ENCODE measurements around the gene PARP11.
A peak's percentile ranks its signal among the peaks of the same experiment; 100 is the strongest.

PARP11 gene

GRCh38 chr12:3872800-3873636, at the start of gene PARP11:
PARP11 (minus strand) TSS chr12:3873399; CDS start chr12:3873229, 170 bp downstream.
- peak; percentile 98 for DNase-seq

GRCh38 chr12:3922033-3922432, 48.8 kb upstream of the PARP11 start:
- DNase-seq: no peak

- DNase-seq: no peak
These were observed 48.3 kb upstream of the PARP11 start for GRCh38 chr12:3921526-3921925.

GRCh38 chr12:3921151-3921471, 47.9 kb upstream of the PARP11 start:
- DNase-seq: no peak

- DNase-seq: no peak
These were observed 47.4 kb upstream of the PARP11 start for GRCh38 chr12:3920351-3921150.

- DNase-seq: no peak
These were observed 40.1 kb upstream of the PARP11 start for GRCh38 chr12:3913278-3913677.

- no peak for DNase-seq
These were observed 39.7 kb upstream of the PARP11 start for GRCh38 chr12:3912863-3913262.

- peak; percentile 20 for DNase-seq
These were observed 38.2 kb upstream of the PARP11 start for GRCh38 chr12:3911409-3911808.

GRCh38 chr12:3905664-3906063, 32.5 kb upstream of the PARP11 start:
- no peak for DNase-seq

- no peak for DNase-seq
These were observed 31.8 kb upstream of the PARP11 start for GRCh38 chr12:3904999-3905398.

GRCh38 chr12:3902921-3903320, 29.7 kb upstream of the PARP11 start:
- no peak for DNase-seq

- DNase-seq: no peak
These were observed 27.9 kb upstream of the PARP11 start for GRCh38 chr12:3901116-3901515.

GRCh38 chr12:3898756-3899155, 25.6 kb upstream of the PARP11 start:
- DNase-seq: no peak

GRCh38 chr12:3897371-3897971, 24.3 kb upstream of the PARP11 start:
- peak; percentile 58 for DNase-seq

GRCh38 chr12:3896801-3897351, 23.7 kb upstream of the PARP11 start:
- peak; percentile 92 for DNase-seq

- DNase-seq: peak; percentile 22
These were observed 23.2 kb upstream of the PARP11 start for GRCh38 chr12:3896356-3896755.

GRCh38 chr12:3892631-3893030, 19.4 kb upstream of the PARP11 start:
- DNase-seq: no peak

- DNase-seq: no peak
These were observed 18.0 kb upstream of the PARP11 start for GRCh38 chr12:3891201-3891600.

GRCh38 chr12:3888659-3889058, 15.5 kb upstream of the PARP11 start:
- DNase-seq: peak; percentile 26

GRCh38 chr12:3885277-3886094, 12.3 kb upstream of the PARP11 start:
- peak; percentile 61 for DNase-seq

GRCh38 chr12:3884671-3885070, 11.5 kb upstream of the PARP11 start:
- no peak for DNase-seq

- DNase-seq: no peak
These were observed 9.8 kb upstream of the PARP11 start for GRCh38 chr12:3882896-3883564.

Data from inflammatory macrophage treated with lipopolysaccharide for 4 hours (primary cell).